Left renal pelvis (tissue), 4 donors: ENCODE measurements around the gene PDE4B. TPM values are rescaled to one million over a fixed set of nuclear protein-coding genes. Genes with fewer than 3 reads are reported as not detected.
"Not testable (repeated sequence)": the region's sequence is repeated elsewhere in the genome, so short reads cannot be mapped to it uniquely, and the experiment has no call there.

Experiments used
- DNase-seq, 4 donors: peaks; one replicate each; pipeline ENCODE4 v3.0.0-alpha.2; 2013; ENCODE audit warnings: low read depth in 4 of 4, low spot score in 3 of 4
- polyA plus RNA-seq, 4 donors: library from polyadenylated mRNA; unstranded; fragments of 120-200 nt; gene quantifications; one replicate each; pipeline ENCODE4 v1.2.1, GENCODE V29; 2013; ENCODE audit not compliant: insufficient read length in 4 of 4

Gene PDE4B
- polyA plus RNA-seq, 4 donors, result 6.5 to 11.2 (median 8.3) TPM

GRCh38 chr1:66296951-66297350 lies 504.3 kb downstream of the PDE4B start:
- no peak for DNase-seq

GRCh38 chr1:66298464-66298863 lies 505.8 kb downstream of the PDE4B start:
- DNase-seq, result no peak

GRCh38 chr1:66300280-66300971 lies 507.7 kb downstream of the PDE4B start:
- DNase-seq, result no peak

- no peak for DNase-seq
Measured at GRCh38 chr1:66300972-66301451, 508.3 kb downstream of the PDE4B start.

GRCh38 chr1:66302184-66302742 lies 509.6 kb downstream of the PDE4B start:
- DNase-seq, result no peak

GRCh38 chr1:66302815-66303214 lies 510.1 kb downstream of the PDE4B start:
- DNase-seq, result no peak

GRCh38 chr1:66303646-66304045 lies 511.0 kb downstream of the PDE4B start:
- no peak for DNase-seq

- DNase-seq, result no peak
Measured at GRCh38 chr1:66304128-66304527, 511.4 kb downstream of the PDE4B start.

GRCh38 chr1:66305927-66306326 lies 513.2 kb downstream of the PDE4B start:
- DNase-seq, result no peak

- no peak for DNase-seq
Measured at GRCh38 chr1:66309006-66309741, 516.5 kb downstream of the PDE4B start.

- DNase-seq, result no peak
Measured at GRCh38 chr1:66311092-66311491, 518.4 kb downstream of the PDE4B start.

GRCh38 chr1:66311628-66312027 lies 518.9 kb downstream of the PDE4B start:
- DNase-seq, result no peak

- peak in 1 of 4 donors; percentile 33 for DNase-seq
Measured at GRCh38 chr1:66312271-66312990, 519.7 kb downstream of the PDE4B start.

- no peak for DNase-seq
Measured at GRCh38 chr1:66313429-66313828, 520.7 kb downstream of the PDE4B start.

- DNase-seq, result no peak
Measured at GRCh38 chr1:66315671-66316070, 523.0 kb downstream of the PDE4B start.

GRCh38 chr1:66316464-66317247 lies 524.0 kb downstream of the PDE4B start:
- no peak for DNase-seq

- DNase-seq, result no peak
Measured at GRCh38 chr1:66317248-66317515, 524.5 kb downstream of the PDE4B start.

GRCh38 chr1:66320231-66320630 lies 527.5 kb downstream of the PDE4B start:
- no peak for DNase-seq

GRCh38 chr1:66322462-66322861 lies 529.8 kb downstream of the PDE4B start:
- not testable (repeated sequence) for DNase-seq

GRCh38 chr1:66323958-66324625 lies 531.4 kb downstream of the PDE4B start:
- no peak for DNase-seq
